GM12864 (cell line): Measurements from ENCODE around the gene STIL.

Source experiments
- DNase-seq: peaks from one replicate; pipeline ENCODE4 v3.0.0-alpha.2; 2011; ENCODE audit warnings: low read depth
- H3K4me3 ChIP-seq: 2 replicates; pipeline ENCODE4 v1.5.1; 2011; ENCODE audit warnings: mild to moderate bottlenecking, low read depth, low read length, control low read depth
- CTCF ChIP-seq: IDR thresholded peaks from 2 replicates; pipeline ENCODE4 v1.5.1; 2011; ENCODE audit warnings: low read depth, mild to moderate bottlenecking, moderate library complexity, low read length, control low read depth, inconsistent platforms; ENCODE audit errors: missing control alignments

STIL gene

DNA sequence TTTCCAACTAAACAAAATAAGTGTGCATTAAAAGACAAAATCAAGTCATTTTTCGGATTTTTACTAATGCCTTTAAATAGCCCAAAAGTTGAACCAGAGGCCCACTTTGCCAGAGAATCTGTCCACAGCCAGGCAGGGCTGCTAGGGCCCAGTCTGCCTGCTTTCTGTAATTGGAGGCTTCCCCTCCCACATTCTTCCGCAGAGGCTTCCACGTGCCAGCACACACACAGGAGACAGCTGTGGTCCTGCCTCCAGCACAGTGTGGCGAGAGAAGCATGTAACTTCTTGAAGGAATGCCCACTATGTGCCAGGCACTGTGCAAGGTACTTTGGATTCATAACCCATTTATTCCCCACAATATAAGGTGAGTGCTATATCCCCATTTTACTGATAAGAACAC, 112.8 kb downstream of the STIL start:
- no peak for DNase-seq
- H3K4me3 ChIP-seq, result no peak overlapping the region
- TF ChIP-seq CTCF, result no peak
